Mesenchymal stem cell (in vitro differentiated cells and primary cell): ENCODE measurements around the gene SYNE3.
A peak's percentile ranks its signal among the peaks of the same experiment; 100 is the strongest.

Experiments
- DNase-seq: peaks from one replicate; pipeline ENCODE4 v3.0.0-alpha.2; 2013
- H2AFZ ChIP-seq: one replicate; pipeline ENCODE4 v1.6.1; 2013; ENCODE audit warnings: low read depth, mild to moderate bottlenecking, control low read depth, inconsistent platforms, low read length, moderate library complexity
- H2AK5ac ChIP-seq: 2 replicates; pipeline ENCODE4 v1.6.1; 2013; ENCODE audit warnings: low read length, moderate library complexity, mild to moderate bottlenecking, inconsistent platforms; ENCODE audit not compliant: severe bottlenecking
- H2BK120ac ChIP-seq: one replicate; pipeline ENCODE4 v1.6.1; 2013; ENCODE audit warnings: low read depth, mild to moderate bottlenecking, inconsistent platforms, low read length, moderate library complexity
- H2BK12ac ChIP-seq, 2 experiments: one replicate each; pipeline ENCODE4 v1.6.1; 2013; ENCODE audit warnings: inconsistent platforms in 2 of 2, low read length in 2 of 2, mild to moderate bottlenecking in 2 of 2, moderate library complexity in 2 of 2, control low read depth in 1 of 2
- H2BK15ac ChIP-seq: one replicate; pipeline ENCODE4 v1.6.1; 2013; ENCODE audit warnings: mild to moderate bottlenecking, low read depth, inconsistent platforms; ENCODE audit not compliant: poor library complexity, severe bottlenecking
- H2BK5ac ChIP-seq: 2 replicates; pipeline ENCODE4 v1.6.1; 2013; ENCODE audit warnings: low read depth, mild to moderate bottlenecking, low read length, control low read depth, inconsistent platforms; ENCODE audit not compliant: poor library complexity, severe bottlenecking
- H3K14ac ChIP-seq, 2 experiments: one replicate each; pipeline ENCODE4 v1.6.1; 2013; ENCODE audit warnings: inconsistent platforms in 2 of 2, low read length in 2 of 2, control low read depth in 1 of 2, mild to moderate bottlenecking in 1 of 2, moderate library complexity in 1 of 2
- H3K18ac ChIP-seq, 2 experiments: one replicate each; pipeline ENCODE4 v1.6.1; 2013; ENCODE audit warnings: inconsistent platforms in 2 of 2, low read length in 2 of 2, control low read depth in 1 of 2, low read depth in 1 of 2, mild to moderate bottlenecking in 1 of 2
- H3K23ac ChIP-seq, 2 experiments: one replicate each; pipeline ENCODE4 v1.6.1; 2013; ENCODE audit warnings: inconsistent platforms in 2 of 2, low read length in 2 of 2, mild to moderate bottlenecking in 2 of 2, moderate library complexity in 2 of 2, control low read depth in 1 of 2
- H3K27ac ChIP-seq: 2 replicates; pipeline ENCODE4 v1.5.1; 2013; ENCODE audit warnings: mild to moderate bottlenecking, moderate library complexity, low read length, control low read depth, inconsistent platforms; ENCODE audit not compliant: poor library complexity, severe bottlenecking
- H3K27me3 ChIP-seq, 2 experiments: 2 replicates each; pipeline versions ENCODE4 v1.6.1 to v1.7.0; 2013; ENCODE audit warnings: low read length in 2 of 2, mild to moderate bottlenecking in 2 of 2, moderate library complexity in 2 of 2, control low read depth in 1 of 2, inconsistent platforms in 1 of 2; ENCODE audit not compliant: control insufficient read depth in 1 of 2, insufficient read depth in 1 of 2
- H3K36me3 ChIP-seq, 2 experiments: 2 replicates each; pipeline versions ENCODE4 v1.6.1 to v1.7.0; 2013; ENCODE audit warnings: low read length in 2 of 2, control low read depth in 1 of 2, inconsistent platforms in 1 of 2, low read depth in 1 of 2, mild to moderate bottlenecking in 1 of 2; ENCODE audit not compliant: insufficient read depth in 2 of 2, control insufficient read depth in 1 of 2
- H3K4ac ChIP-seq, 2 experiments: one replicate each; pipeline ENCODE4 v1.6.1; 2013; ENCODE audit warnings: inconsistent platforms in 2 of 2, low read length in 2 of 2, mild to moderate bottlenecking in 2 of 2, moderate library complexity in 2 of 2, control low read depth in 1 of 2, low read depth in 1 of 2
- H3K4me1 ChIP-seq: 2 replicates; pipeline ENCODE4 v1.6.1; 2013; ENCODE audit warnings: low read depth, low read length, control low read depth; ENCODE audit not compliant: control insufficient read depth, insufficient read depth
- H3K4me2 ChIP-seq: 2 replicates; pipeline ENCODE4 v1.6.1; 2013; ENCODE audit warnings: low read length, mild to moderate bottlenecking, inconsistent platforms; ENCODE audit not compliant: poor library complexity, severe bottlenecking
- H3K4me3 ChIP-seq, 2 experiments: 2 replicates each; pipeline versions ENCODE4 v1.5.1 to v1.7.0; 2013; ENCODE audit warnings: low read length in 2 of 2, mild to moderate bottlenecking in 2 of 2, control low read depth in 1 of 2, low read depth in 1 of 2; ENCODE audit not compliant: insufficient read depth in 1 of 2
- H3K79me1 ChIP-seq: replicated peaks from 2 replicates; pipeline ENCODE4 v1.6.1; 2013; ENCODE audit warnings: mild to moderate bottlenecking, control low read depth, low read length, inconsistent platforms; ENCODE audit not compliant: poor library complexity, severe bottlenecking
- H3K9ac ChIP-seq: 2 replicates; pipeline ENCODE4 v1.7.0; 2013; ENCODE audit warnings: mild to moderate bottlenecking, low read length, moderate library complexity
- H3K9me3 ChIP-seq: 2 replicates; pipeline ENCODE4 v1.7.0; 2013; ENCODE audit warnings: mild to moderate bottlenecking, low read length; ENCODE audit not compliant: control insufficient read depth
- H4K8ac ChIP-seq: one replicate; pipeline ENCODE4 v1.6.1; 2013; ENCODE audit warnings: inconsistent platforms, mild to moderate bottlenecking, low read length, moderate library complexity
- H4K91ac ChIP-seq: one replicate; pipeline ENCODE4 v1.6.1; 2013; ENCODE audit warnings: mild to moderate bottlenecking, low read length, inconsistent platforms
- WGBS: methylation state at CpG from one replicate; pipeline ENCODE4 v1.1.7; 2013; ENCODE audit warnings: mixed read lengths; 5-methylcytosine and 5-hydroxymethylcytosine counted together

Gene SYNE3

GRCh38 chr14:95553141-95553540 is 36.7 kb upstream of the SYNE3 start:
- Histone ChIP-seq H3K4me2 (no peak overlapping the region), H3K27me3 (no peaks in the 10 kb centered on the region), H3K23ac (no peak overlapping the region), H3K18ac (no peak overlapping the region), H3K9ac (no peak overlapping the region), H2BK12ac (no peak overlapping the region), H3K79me1 (peaks cover 18% of the 10 kb centered on the region), H2AFZ (no peak overlapping the region), H4K91ac (no peak overlapping the region), H3K14ac (no peak overlapping the region), H3K4me3 (no peak overlapping the region), H2BK15ac (no peak overlapping the region), H3K4ac (no peak overlapping the region), H3K4me1 (peaks cover 8% of the 10 kb centered on the region), H3K9me3 (no peaks in the 10 kb centered on the region), H2BK5ac (no peak overlapping the region), H2AK5ac (no peak overlapping the region), H3K27ac (no peak overlapping the region), H4K8ac (no peak overlapping the region), H2BK120ac (no peak overlapping the region), H3K36me3 (peaks cover 0 to 9% of the 10 kb centered on the region in 2 experiments)
- DNase-seq = no peak
- WGBS = 97% methylated on average over 7 of the region's 7 CpGs

GRCh38 chr14:95551435-95551834 is 35.0 kb upstream of the SYNE3 start:
- H3K18ac ChIP-seq = no peak overlapping the region
- H2BK12ac ChIP-seq = no peak overlapping the region
- no peaks in the 10 kb centered on the region for H3K9me3 ChIP-seq
- H3K79me1 ChIP-seq = peaks cover 22% of the 10 kb centered on the region
- WGBS = 100% methylated on average over 1 of the region's 1 CpG
- no peak overlapping the region for H4K8ac ChIP-seq
- peaks cover 20% of the 10 kb centered on the region for H3K4me1 ChIP-seq
- no peak overlapping the region for H4K91ac ChIP-seq
- no peak overlapping the region for H2BK5ac ChIP-seq
- no peak overlapping the region for H3K4me3 ChIP-seq
- H2AFZ ChIP-seq = no peak overlapping the region
- no peak overlapping the region for H3K4ac ChIP-seq
- DNase-seq = no peak
- H3K4me2 ChIP-seq = no peak overlapping the region
- no peak overlapping the region for H3K9ac ChIP-seq
- no peak overlapping the region for H3K27ac ChIP-seq
- peaks cover 5 to 9% of the 10 kb centered on the region in 2 experiments for H3K36me3 ChIP-seq
- H3K14ac ChIP-seq = no peak overlapping the region
- H3K23ac ChIP-seq = no peak overlapping the region
- H3K27me3 ChIP-seq = no peaks in the 10 kb centered on the region
- no peak overlapping the region for H2AK5ac ChIP-seq
- H2BK120ac ChIP-seq = no peak overlapping the region
- no peak overlapping the region for H2BK15ac ChIP-seq

- no peak overlapping the region for H2AFZ ChIP-seq
- no peak for DNase-seq
- no peak overlapping the region for H3K27ac ChIP-seq
- no peak overlapping the region for H3K4me2 ChIP-seq
- no peak overlapping the region for H4K91ac ChIP-seq
- H3K4me1 ChIP-seq = peaks cover 20% of the 10 kb centered on the region
- H3K23ac ChIP-seq = no peak overlapping the region
- no peak overlapping the region for H3K14ac ChIP-seq
- H3K9me3 ChIP-seq = peaks cover 8% of the 10 kb centered on the region
- H3K4me3 ChIP-seq = no peak overlapping the region
- no peaks in the 10 kb centered on the region for H3K27me3 ChIP-seq
- H3K79me1 ChIP-seq = peaks cover 26% of the 10 kb centered on the region
- 65% methylated on average over 16 of the region's 16 CpGs for WGBS
- no peak overlapping the region for H2BK120ac ChIP-seq
- no peak overlapping the region for H2BK5ac ChIP-seq
- no peak overlapping the region for H4K8ac ChIP-seq
- H2BK15ac ChIP-seq = no peak overlapping the region
- peaks cover 8 to 10% of the 10 kb centered on the region in 2 experiments for H3K36me3 ChIP-seq
- no peak overlapping the region for H2AK5ac ChIP-seq
- no peak overlapping the region for H2BK12ac ChIP-seq
- no peak overlapping the region for H3K18ac ChIP-seq
- H3K9ac ChIP-seq = no peak overlapping the region
- H3K4ac ChIP-seq = no peak overlapping the region
Measured at GRCh38 chr14:95549656-95550585, 33.5 kb upstream of the SYNE3 start.

GRCh38 chr14:95548328-95548929 is 32.0 kb upstream of the SYNE3 start:
- H3K9me3 ChIP-seq = peaks cover 18% of the 10 kb centered on the region
- H4K91ac ChIP-seq = no peak overlapping the region
- WGBS = 97% methylated on average over 7 of the region's 9 CpGs
- H3K4me3 ChIP-seq = no peak overlapping the region
- H3K9ac ChIP-seq = no peak overlapping the region
- H2BK12ac ChIP-seq = no peak overlapping the region
- peaks cover 33% of the 10 kb centered on the region for H3K79me1 ChIP-seq
- no peak overlapping the region for H3K18ac ChIP-seq
- no peak overlapping the region for H3K4me2 ChIP-seq
- no peak overlapping the region for H2BK120ac ChIP-seq
- H3K23ac ChIP-seq = no peak overlapping the region
- no peak overlapping the region for H2AFZ ChIP-seq
- no peak for DNase-seq
- no peak overlapping the region for H3K14ac ChIP-seq
- peak overlapping the region; percentile 85 for H2AK5ac ChIP-seq
- no peak overlapping the region for H2BK5ac ChIP-seq
- no peak overlapping the region for H2BK15ac ChIP-seq
- peak overlapping the region; percentile 18 for H3K27ac ChIP-seq
- H3K36me3 ChIP-seq = peaks cover 15 to 22% of the 10 kb centered on the region in 2 experiments
- H4K8ac ChIP-seq = no peak overlapping the region
- H3K4me1 ChIP-seq = peaks cover 20% of the 10 kb centered on the region
- no peaks in the 10 kb centered on the region for H3K27me3 ChIP-seq
- H3K4ac ChIP-seq = peak overlapping the region in 1 of 2 experiments; percentile 50
